HEK293T (cell line): Measurements from ENCODE around the gene CDC123.
"Not testable (repeated sequence)": the region's sequence is repeated elsewhere in the genome, so short reads cannot be mapped to it uniquely, and the experiment has no call there.

Experiments used
- CTCF ChIA-PET: fragments of 350-600 bp; formaldehyde crosslinking; extraction: SDS; loops from one replicate; lab custom pipeline; 2021; ENCODE audit warnings: antibody characterized with exemption, inconsistent platforms; lab: Yijun Ruan, JAX
- POLR2A ChIA-PET: fragments of 350-600 bp; formaldehyde crosslinking; extraction: SDS; loops from one replicate; lab custom pipeline; 2020; ENCODE audit warnings: antibody characterized with exemption, inconsistent platforms; lab: Yijun Ruan, JAX
- DNase-seq: peaks from one replicate; pipeline ENCODE4 v3.0.0; 2012; ENCODE audit warnings: mixed read lengths; ENCODE audit errors: extremely low spot score
- ARNT ChIP-seq: fragments of 450-650 bp; IDR thresholded peaks from 2 replicates; pipeline ENCODE4 v1.6.1; 2017; ENCODE audit warnings: mild to moderate bottlenecking
- BHLHE40 ChIP-seq: fragments of 450-650 bp; IDR thresholded peaks from 2 replicates; pipeline ENCODE4 v1.6.1; 2016; ENCODE audit warnings: mild to moderate bottlenecking, moderate library complexity, borderline replicate concordance
- CTBP1 ChIP-seq: fragments of 450-650 bp; IDR thresholded peaks from 2 replicates; pipeline ENCODE4 v1.6.1; 2016; ENCODE audit warnings: borderline replicate concordance
- ELF4 ChIP-seq: fragments of 450-650 bp; IDR thresholded peaks from 2 replicates; pipeline ENCODE4 v1.6.1; 2017; ENCODE audit warnings: antibody characterized with exemption
- FOXA1 ChIP-seq: fragments of 450-650 bp; IDR thresholded peaks from 2 replicates; pipeline ENCODE4 v1.6.1; 2016; ENCODE audit warnings: mild to moderate bottlenecking
- FOXK2 ChIP-seq: fragments of 450-650 bp; IDR thresholded peaks from 2 replicates; pipeline ENCODE4 v1.6.1; 2016; ENCODE audit warnings: mild to moderate bottlenecking
- FOXM1 ChIP-seq: fragments of 450-650 bp; IDR thresholded peaks from 2 replicates; pipeline ENCODE4 v1.6.1; 2017; ENCODE audit warnings: mild to moderate bottlenecking, borderline replicate concordance
- HDGF ChIP-seq: fragments of 450-650 bp; IDR thresholded peaks from 2 replicates; pipeline ENCODE4 v1.6.1; 2017; ENCODE audit warnings: antibody characterized with exemption, borderline replicate concordance
- L3MBTL2 ChIP-seq: fragments of 450-650 bp; conservative IDR thresholded peaks from 2 replicates; pipeline ENCODE4 v1.6.1; 2016; ENCODE audit warnings: mild to moderate bottlenecking
- LEF1 ChIP-seq: fragments of 450-650 bp; IDR thresholded peaks from 2 replicates; pipeline ENCODE4 v1.6.1; 2017; ENCODE audit warnings: mild to moderate bottlenecking, borderline replicate concordance
- NFRKB ChIP-seq: fragments of 450-650 bp; IDR thresholded peaks from 2 replicates; pipeline ENCODE4 v1.6.1; 2016; ENCODE audit warnings: mild to moderate bottlenecking, moderate library complexity
- SP1 ChIP-seq: fragments of 450-650 bp; IDR thresholded peaks from 2 replicates; pipeline ENCODE4 v1.6.1; 2017
- SUZ12 ChIP-seq: fragments of 450-650 bp; IDR thresholded peaks from 2 replicates; pipeline ENCODE4 v1.6.1; 2016; ENCODE audit warnings: mild to moderate bottlenecking
- TARDBP ChIP-seq: fragments of 450-650 bp; IDR thresholded peaks from 2 replicates; pipeline ENCODE4 v1.6.1; 2016
- ZNF384 ChIP-seq: fragments of 450-650 bp; IDR thresholded peaks from 2 replicates; pipeline ENCODE4 v1.6.1; 2016
- TF ChIP-seq, protein P1 (sequence below): fragments of 450-650 bp; IDR thresholded peaks from 2 replicates; pipeline ENCODE4 v1.6.1; 2016

Gene CDC123

GRCh38 chr10:12269056-12269455 is 73.1 kb downstream of the CDC123 start:
- DNase-seq, result no peak
- CTCF ChIA-PET, result no interaction called here
- TF ChIP-seq NFRKB (no peak), ZNF384 (no peak), ELF4 (no peak), SP1 (no peak), FOXK2 (no peak), ARNT (no peak), CTBP1 (no peak), FOXM1 (no peak), L3MBTL2 (no peak), HDGF (no peak), TARDBP (no peak), LEF1 (no peak)
- TF ChIP-seq, protein P1, sequence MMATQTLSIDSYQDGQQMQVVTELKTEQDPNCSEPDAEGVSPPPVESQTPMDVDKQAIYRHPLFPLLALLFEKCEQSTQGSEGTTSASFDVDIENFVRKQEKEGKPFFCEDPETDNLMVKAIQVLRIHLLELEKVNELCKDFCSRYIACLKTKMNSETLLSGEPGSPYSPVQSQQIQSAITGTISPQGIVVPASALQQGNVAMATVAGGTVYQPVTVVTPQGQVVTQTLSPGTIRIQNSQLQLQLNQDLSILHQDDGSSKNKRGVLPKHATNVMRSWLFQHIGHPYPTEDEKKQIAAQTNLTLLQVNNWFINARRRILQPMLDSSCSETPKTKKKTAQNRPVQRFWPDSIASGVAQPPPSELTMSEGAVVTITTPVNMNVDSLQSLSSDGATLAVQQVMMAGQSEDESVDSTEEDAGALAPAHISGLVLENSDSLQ, result no peak
- POLR2A ChIA-PET, result no interaction called here

GRCh38 chr10:12271210-12271540 is 75.2 kb downstream of the CDC123 start:
- no peak for TF ChIP-seq SUZ12
- TF ChIP-seq LEF1, result no peak
- no peak for TF ChIP-seq FOXA1
- no peak for TF ChIP-seq SP1
- no peak for TF ChIP-seq ARNT
- no peak for TF ChIP-seq NFRKB
- TF ChIP-seq ELF4, result no peak
- TF ChIP-seq FOXK2, result no peak
- no peak for TF ChIP-seq HDGF
- TF ChIP-seq CTBP1, result no peak
- TF ChIP-seq, protein P1, result no peak
- no peak for TF ChIP-seq L3MBTL2
- TF ChIP-seq BHLHE40, result no peak
- no peak for DNase-seq
- POLR2A ChIA-PET, result no interaction called here
- CTCF ChIA-PET, result no interaction called here

- CTCF ChIA-PET, result interaction anchor here (0.7 kb wide), 1 partner anchor 10 kb away, joined by 6 read pairs; no protein-coding TSS in a partner anchor
- DNase-seq, POLR2A ChIA-PET: not testable (repeated sequence)
Measured at GRCh38 chr10:12277862-12278261, 81.9 kb downstream of the CDC123 start.

GRCh38 chr10:12279281-12279680 is 83.3 kb downstream of the CDC123 start:
- no peak for TF ChIP-seq L3MBTL2
- ChIA-PET CTCF (interaction anchor here (0.7 kb wide), 1 partner anchor 152 kb away, joined by 3 read pairs; no protein-coding TSS in a partner anchor), POLR2A (no interaction called here)
- no peak for DNase-seq

- ChIA-PET POLR2A (no interaction called here), CTCF (no interaction called here)
- no peak for DNase-seq
- TF ChIP-seq SP1 (no peak), CTBP1 (no peak), BHLHE40 (no peak), HDGF (no peak), FOXA1 (no peak), LEF1 (no peak), TARDBP (no peak), ARNT (no peak), ZNF384 (no peak), FOXM1 (no peak), SUZ12 (no peak), L3MBTL2 (no peak), ELF4 (no peak), FOXK2 (no peak), NFRKB (no peak)
- TF ChIP-seq, protein P1, result no peak
Measured at GRCh38 chr10:12287772-12288171, 91.8 kb downstream of the CDC123 start.

- CTCF ChIA-PET, DNase-seq, POLR2A ChIA-PET: not testable (repeated sequence)
Measured at GRCh38 chr10:12297784-12298183, 101.8 kb downstream of the CDC123 start.

GRCh38 chr10:12299222-12299965 is 103.4 kb downstream of the CDC123 start:
- TF ChIP-seq ELF4 (no peak), BHLHE40 (no peak), NFRKB (no peak), SP1 (no peak), ARNT (no peak), TARDBP (no peak), ZNF384 (no peak), FOXA1 (no peak), L3MBTL2 (no peak)
- TF ChIP-seq, protein P1, result no peak
- no peak for DNase-seq
- POLR2A ChIA-PET, result no interaction called here
- CTCF ChIA-PET, result no interaction called here
